SIG-M5 treated with dmso at 0.1 percent for 504 hours (cell line): ENCODE results near the gene KNG1.
A peak's percentile ranks its signal among the peaks of the same experiment; 100 is the strongest.

ENCODE experiments used
- DNase-seq: peaks from one replicate; lab custom pipeline; 2025; ENCODE audit not compliant: unreplicated experiment; lab: John Stamatoyannopoulos, UW

Gene KNG1

GRCh38 chr3:186772701-186773417 lies 55.7 kb downstream of the KNG1 start:
- DNase-seq, result peak; percentile 71

DNA sequence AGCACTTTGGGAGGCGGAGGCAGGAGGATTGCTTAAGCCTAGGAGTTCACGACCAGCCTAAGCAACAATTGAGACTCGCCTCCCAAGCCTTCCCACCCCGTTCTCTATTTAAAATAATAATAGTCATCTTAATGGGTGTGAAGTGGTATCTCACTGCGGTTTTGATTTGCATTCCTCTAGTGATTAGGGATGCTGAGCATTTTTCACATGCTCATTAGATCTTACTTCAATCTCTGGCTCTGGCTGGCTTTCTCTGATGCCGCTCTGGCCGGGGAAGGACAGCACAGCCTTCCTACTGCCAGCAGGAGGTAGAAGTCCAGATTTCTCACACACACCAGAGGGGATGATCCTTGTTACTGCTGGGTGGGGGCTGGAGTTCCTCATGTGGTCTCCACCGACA lies 58.8 kb downstream of the KNG1 start:
- DNase-seq, result no peak

DNA sequence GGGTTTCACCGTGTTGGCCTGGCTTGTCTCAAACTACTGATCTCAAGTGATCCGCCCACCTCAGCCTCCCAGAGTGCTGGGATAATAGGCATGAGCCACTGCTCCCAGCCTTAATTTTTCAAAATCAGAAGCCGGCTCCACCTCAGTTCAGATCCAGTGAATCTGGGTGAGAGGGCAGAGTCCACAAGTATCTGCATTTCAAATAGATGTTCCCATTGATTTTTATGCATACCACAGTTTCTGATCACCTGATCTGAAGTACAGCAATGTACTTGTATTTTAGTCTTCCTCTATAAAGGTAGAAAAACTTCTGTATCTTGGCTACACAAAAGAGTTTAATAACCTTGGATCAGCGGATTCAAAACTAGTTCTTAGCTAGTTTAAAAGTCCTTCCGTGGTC lies 62.0 kb downstream of the KNG1 start:
- no peak for DNase-seq

DNA sequence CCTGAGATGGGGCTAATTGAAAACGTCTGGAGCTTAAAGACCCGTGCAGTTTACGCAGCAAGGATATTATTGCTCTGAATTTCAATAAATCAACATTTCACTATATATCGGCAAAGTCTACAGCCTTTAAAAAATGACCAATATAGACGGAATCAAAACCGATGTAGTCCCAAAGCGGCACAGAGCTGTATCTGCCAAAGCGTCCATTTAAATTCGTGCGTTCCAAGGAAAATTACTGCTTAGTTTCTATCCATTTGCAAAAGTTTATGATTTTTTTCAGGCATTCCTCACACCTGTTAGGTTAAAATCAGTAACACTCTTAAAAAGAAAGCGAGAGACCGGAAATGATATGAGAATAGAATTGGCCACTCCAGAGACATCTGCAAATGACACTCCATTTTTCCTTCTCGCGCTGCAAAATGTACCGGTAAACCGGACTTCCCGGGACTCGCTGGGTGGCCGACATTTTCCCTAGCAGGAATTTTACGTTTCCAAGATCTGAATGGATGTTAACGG lies 65.4 kb downstream of the KNG1 start:
- no peak for DNase-seq

DNA sequence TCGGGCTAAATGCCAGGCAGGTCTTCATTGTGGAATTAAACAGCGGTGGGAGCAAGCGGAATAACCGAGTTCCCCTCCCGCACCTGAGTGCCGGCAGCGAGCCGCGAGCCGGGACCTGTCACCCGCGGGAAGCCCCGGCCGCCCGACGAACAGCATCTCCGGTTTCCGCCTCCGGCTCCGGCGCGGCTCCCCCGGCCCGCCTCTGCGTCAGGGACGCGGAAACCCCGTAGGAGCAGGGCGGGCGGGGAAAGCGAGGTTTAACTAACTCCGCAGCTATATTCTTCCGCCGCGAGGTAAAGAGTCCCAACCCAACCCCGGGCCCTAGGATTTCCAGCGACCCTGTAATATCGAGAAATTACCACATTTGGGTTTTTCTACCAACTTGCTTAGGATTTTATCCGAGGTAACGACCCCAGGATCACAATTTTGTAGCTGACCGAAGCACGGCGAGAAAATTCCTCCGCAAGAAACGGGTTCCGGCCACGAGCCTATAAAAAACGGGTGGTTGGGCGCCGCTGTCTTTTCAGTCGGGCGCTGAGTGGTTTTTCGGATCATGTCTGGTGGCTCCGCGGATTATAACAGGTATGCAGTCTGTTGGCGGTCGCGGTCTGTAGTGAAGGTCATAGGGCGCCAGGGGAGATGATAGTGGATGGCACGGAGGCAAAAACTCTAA lies 66.0 kb downstream of the KNG1 start, which contains the start of gene EIF4A2:
EIF4A2 (plus strand) TSS at position 520 of the 673 bp plus-strand sequence; CDS start at position 554, 34 bp downstream.
- peak; percentile 87 for DNase-seq

GRCh38 chr3:186783731-186784515 lies 66.8 kb downstream of the KNG1 start:
- DNase-seq, result peak; percentile 62

- peak; percentile 23 for DNase-seq
These were observed 67.8 kb downstream of the KNG1 start for GRCh38 chr3:186784820-186785494.

- DNase-seq, result no peak
These were observed 68.4 kb downstream of the KNG1 start for GRCh38 chr3:186785495-186786018.

DNA sequence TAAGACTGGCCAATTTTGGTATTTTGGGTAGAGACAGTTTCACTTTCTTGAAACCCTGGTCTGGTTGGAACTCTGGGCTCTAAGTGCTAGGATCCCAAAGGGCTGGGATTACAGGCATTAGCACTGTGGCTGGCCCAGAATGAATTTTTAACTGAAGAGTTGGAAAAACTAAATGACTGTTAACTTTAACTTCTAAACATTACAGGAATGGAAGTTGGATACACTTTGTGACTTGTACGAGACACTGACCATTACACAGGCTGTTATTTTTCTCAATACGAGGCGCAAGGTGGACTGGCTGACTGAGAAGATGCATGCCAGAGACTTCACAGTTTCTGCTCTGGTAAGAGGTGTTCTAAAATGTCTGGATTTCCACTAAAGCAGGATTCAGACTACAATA lies 69.8 kb downstream of the KNG1 start:
- DNase-seq, result no peak

- DNase-seq, result no peak
These were observed 70.7 kb downstream of the KNG1 start for GRCh38 chr3:186787642-186788481.

DNA sequence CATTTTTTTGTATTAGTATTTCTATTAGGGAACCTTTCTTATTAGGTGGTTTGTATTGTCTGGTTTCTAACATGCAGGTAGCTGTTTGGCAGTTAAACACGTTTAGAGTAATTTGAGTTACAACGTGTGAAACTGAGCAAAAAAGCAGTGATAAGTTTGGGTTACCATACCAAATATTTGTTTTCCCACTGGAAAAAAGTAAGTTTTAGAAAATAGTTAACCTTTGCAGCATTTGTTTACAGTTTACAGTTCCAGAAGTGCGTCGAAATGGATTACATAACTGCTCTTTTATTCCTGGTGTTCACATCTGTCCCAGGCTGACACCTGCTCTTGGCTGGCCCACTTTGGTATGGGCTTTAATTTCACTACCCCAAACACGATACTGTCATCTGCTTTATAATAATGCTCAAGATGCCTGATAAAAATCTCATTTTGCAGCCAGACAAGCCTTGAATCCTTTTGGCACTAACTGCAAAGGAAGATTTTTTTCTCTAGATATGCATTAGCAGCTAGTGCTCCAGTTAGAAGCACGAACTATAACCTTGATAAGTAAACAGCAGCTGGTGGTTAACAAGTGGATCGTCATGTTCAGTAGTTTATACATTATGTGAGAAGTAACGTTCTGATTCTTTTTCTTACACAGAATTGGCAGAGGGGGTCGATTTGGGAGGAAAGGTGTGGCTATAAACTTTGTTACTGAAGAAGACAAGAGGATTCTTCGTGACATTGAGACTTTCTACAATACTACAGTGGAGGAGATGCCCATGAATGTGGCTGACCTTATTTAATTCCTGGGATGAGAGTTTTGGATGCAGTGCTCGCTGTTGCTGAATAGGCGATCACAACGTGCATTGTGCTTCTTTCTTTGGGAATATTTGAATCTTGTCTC lies 71.6 kb downstream of the KNG1 start:
- no peak for DNase-seq

- no peak for DNase-seq
These were observed 72.5 kb downstream of the KNG1 start for GRCh38 chr3:186789554-186790260.

DNA sequence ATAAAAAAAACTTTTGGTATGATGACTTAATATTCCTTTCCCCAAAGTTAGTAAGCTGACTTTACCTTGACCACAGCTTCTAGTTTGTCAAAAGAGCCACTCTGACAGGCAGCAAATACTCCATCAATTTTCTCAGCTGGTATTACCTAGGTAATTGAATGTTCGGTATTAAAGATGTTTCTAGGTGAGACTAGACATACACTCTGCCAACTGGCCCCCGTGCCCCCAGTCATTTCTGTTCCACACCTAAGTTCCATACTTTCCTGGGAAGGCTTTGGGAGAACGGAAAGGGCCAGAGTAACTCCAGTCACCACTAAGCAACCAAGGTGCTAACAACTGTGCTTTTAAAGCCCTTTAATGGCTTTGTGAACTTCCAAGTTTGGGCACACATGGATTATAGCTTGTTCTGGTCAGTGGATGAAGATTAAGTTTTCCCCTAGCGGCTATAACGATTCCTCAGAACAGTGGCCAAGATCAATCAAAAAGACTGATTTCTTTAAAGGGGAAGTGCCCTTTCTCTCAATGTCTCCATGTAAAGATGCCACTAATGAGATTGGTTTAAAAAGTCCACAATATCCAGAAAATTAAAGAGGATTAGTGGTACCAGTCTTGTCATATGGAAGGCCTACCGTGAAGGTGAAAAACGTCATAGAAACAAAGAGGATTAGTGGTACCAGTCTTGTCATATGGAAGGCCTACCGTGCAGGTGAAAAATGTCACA lies 73.3 kb downstream of the KNG1 start:
- peak; percentile 58 for DNase-seq
